ENCODE results near the gene SRBD1.

SRBD1 gene

DNA sequence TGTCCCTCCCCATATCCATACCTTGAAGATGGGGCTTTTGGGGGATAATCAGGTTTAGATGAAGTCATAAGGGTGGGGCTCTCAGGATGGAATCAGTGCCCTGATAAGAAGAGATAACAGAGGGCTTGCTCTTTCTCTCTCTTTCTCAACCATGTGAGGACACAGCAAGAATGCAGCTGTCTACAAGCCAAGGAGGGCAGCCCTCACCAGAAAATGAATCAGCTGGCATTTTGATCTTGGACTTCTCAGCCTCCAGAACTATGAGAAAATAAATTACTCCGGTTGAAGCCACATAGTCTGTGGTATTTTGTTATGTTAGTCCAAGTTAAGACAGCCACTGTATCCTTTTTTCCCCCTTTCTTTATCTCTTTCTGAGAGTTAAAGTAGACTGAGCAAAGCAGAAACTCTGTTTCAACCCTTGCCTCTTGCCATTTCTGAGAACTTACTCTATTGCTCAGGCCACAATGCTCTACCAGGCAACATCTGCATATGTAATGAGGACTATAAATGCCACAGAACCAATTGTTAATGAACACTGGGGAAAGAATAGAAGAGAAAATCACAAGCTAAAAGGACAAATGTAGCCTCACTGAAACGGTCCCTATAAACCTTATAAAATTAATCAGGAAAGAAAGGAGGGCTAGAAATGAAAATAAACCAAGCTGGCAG lies 56.9 kb downstream of the SRBD1 start:
- TF ChIP-seq, protein P1, sequence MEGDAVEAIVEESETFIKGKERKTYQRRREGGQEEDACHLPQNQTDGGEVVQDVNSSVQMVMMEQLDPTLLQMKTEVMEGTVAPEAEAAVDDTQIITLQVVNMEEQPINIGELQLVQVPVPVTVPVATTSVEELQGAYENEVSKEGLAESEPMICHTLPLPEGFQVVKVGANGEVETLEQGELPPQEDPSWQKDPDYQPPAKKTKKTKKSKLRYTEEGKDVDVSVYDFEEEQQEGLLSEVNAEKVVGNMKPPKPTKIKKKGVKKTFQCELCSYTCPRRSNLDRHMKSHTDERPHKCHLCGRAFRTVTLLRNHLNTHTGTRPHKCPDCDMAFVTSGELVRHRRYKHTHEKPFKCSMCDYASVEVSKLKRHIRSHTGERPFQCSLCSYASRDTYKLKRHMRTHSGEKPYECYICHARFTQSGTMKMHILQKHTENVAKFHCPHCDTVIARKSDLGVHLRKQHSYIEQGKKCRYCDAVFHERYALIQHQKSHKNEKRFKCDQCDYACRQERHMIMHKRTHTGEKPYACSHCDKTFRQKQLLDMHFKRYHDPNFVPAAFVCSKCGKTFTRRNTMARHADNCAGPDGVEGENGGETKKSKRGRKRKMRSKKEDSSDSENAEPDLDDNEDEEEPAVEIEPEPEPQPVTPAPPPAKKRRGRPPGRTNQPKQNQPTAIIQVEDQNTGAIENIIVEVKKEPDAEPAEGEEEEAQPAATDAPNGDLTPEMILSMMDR (IDR thresholded peaks at IDR 0.05; ENCODE audit: borderline replicate concordance, insufficient read depth, low read depth, low read length): no peak

DNA sequence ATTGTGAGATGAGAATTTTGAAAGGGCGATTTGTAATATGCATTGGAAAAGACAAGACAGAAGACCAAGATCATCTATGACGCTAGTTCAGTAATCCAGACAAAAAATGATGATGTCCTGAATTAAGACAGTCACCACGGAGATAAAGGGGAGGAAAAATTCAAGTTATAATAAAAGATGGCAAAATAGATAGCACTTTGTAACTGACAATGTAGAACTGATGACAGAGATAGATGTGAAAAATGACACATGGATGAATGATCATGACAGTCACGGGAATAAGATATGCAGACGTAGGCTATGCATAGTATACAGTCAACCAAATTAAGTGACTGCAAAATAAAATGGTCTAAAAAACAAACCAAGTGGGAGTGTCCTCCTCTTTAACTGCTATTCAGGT lies 59.2 kb downstream of the SRBD1 start:
- TF ChIP-seq, protein P1 (IDR thresholded peaks at IDR 0.05; ENCODE audit: borderline replicate concordance, insufficient read depth, low read depth, low read length): no peak

More for the DNA sequence above, 56.9 kb downstream of the SRBD1 start:
- no peak overlapping the region for H3K4me3 ChIP-seq (ENCODE audit: low read depth, low read length)

DNA sequence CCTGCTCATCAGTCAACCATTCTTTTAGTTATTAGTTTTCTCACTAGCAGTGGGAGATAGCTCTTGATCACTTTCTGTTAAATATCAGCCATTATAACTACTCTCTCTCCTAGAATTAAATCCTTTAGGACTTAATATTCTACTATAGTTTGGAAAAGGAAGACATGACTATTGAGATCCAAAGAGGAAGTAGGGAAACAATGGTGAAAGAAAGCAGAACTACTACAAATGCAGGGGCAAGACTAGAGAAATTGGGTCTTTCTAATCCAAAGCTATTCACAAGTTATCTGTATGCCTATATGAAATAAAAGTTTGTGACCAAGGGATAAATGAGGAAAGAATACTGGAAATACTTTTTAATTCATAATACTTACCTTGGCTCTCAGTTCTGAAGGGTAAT lies 65.1 kb downstream of the SRBD1 start:
- TF ChIP-seq, protein P1 (IDR thresholded peaks at IDR 0.05; ENCODE audit: borderline replicate concordance, insufficient read depth, low read depth, low read length): no peak
- H3K4me3 ChIP-seq (ENCODE audit: low read depth, low read length): no peak overlapping the region

More for the DNA sequence above, 59.2 kb downstream of the SRBD1 start:
- H3K4me3 ChIP-seq (ENCODE audit: low read depth, low read length): no peak overlapping the region

DNA sequence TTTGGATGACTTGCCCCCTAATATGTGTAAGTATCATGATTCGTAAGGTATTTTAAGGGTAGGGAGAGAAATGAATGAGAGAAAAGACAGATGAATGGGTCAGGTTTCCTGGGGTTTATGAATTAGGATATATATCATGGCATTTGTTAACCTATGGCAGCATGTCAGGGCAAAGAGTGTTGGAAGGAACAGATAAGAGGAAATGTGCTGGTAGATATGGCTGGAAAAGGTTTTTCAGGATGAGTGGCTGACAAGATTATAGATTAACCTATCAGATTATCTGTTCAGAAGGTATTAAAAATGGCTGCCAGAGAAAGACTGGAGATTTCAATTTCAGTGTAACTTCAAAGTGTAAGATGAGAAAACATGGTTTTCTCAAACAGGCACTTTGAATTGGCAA lies 67.8 kb downstream of the SRBD1 start:
- no peak overlapping the region for H3K4me3 ChIP-seq (ENCODE audit: low read depth, low read length)
- TF ChIP-seq, protein P1 (IDR thresholded peaks at IDR 0.05; ENCODE audit: borderline replicate concordance, insufficient read depth, low read depth, low read length): no peak

DNA sequence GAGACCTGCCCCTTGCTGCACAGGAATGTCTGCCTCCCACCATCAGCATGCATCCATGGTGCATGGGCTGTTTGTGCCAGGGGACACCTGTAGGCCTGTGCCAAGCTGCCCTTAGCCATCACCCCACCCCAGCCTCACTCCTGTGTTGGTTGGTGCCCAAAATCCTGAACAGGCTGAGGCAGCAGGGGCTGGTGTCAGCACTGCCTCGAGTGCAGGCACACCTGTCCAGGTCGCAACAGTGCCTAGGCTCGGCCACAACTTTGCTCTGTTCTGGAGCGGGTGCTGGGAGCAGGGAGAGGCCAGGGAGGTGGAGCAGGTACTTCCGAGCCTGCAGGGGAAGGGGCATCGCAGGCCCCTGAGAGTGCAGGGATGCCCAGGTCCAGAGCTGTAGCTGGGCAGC lies 69.1 kb downstream of the SRBD1 start:
- TF ChIP-seq, protein P1 (IDR thresholded peaks at IDR 0.05; ENCODE audit: borderline replicate concordance, insufficient read depth, low read depth, low read length): no peak
- H3K4me3 ChIP-seq (ENCODE audit: low read depth, low read length): no peak overlapping the region

DNA sequence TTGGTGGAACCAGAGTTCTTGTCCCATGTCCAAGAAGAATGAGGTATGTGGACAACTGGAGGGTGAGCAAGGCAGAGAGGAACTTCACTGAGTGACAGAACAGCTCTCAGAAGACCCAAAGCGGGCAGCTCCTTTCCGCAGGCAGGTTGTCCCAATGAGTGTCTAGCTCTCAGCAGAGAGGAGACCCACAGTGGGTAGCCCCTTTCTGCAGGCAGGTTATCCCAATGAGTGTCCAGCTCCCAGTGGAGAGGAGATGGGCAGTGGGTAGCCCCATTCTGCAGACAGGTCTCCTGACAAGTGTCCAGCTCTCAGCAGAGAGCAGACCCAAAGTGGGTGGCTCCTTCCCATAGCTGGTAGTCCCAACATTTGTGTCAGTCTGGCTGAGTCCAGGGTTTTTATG lies 69.6 kb downstream of the SRBD1 start:
- TF ChIP-seq, protein P1 (IDR thresholded peaks at IDR 0.05; ENCODE audit: borderline replicate concordance, insufficient read depth, low read depth, low read length): no peak
- H3K4me3 ChIP-seq (ENCODE audit: low read depth, low read length): no peak overlapping the region

DNA sequence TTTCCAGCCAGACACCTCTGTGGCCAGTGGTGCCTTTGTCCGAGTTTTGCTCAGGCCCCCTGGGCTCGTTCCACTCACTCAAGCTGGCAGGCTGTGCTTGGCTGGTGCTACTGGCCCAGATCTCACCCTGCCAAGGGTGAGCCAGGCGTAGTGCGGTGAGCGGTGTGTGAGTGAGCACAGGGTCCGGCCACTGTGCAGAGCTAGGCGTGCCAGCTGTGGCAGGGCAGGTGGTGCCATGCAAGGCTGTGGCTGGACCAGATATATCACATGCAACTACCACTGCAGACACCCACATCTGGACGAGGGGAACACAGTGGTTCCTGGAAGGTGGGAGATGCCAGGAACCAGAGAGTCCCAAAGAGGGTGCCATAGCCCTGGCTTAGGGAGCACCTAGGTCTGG lies 70.1 kb downstream of the SRBD1 start:
- TF ChIP-seq, protein P1 (IDR thresholded peaks at IDR 0.05; ENCODE audit: borderline replicate concordance, insufficient read depth, low read depth, low read length): no peak
- H3K4me3 ChIP-seq (ENCODE audit: low read depth, low read length): no peak overlapping the region
